ENCODE results near the gene GJA9.
"Not testable (repeated sequence)": the region's sequence is repeated elsewhere in the genome, so short reads cannot be mapped to it uniquely, and the experiment has no call there.

Gene GJA9

GRCh38 chr1:38881487-38881886 is at the start of gene GJA9:
TSS of gene GJA9 (minus strand) at chr1:38881587. CDS start at chr1:38876098, 5,489 bp downstream.
- no peak for DNase-seq (ENCODE audit: low spot score)

- DNase-seq (ENCODE audit: low spot score): no peak
Observed at GRCh38 chr1:38929476-38929875, 48.1 kb upstream of the GJA9 start.

- DNase-seq (ENCODE audit: low spot score): no peak
Observed at GRCh38 chr1:38929054-38929453, 47.7 kb upstream of the GJA9 start.

- DNase-seq (ENCODE audit: low spot score): no peak
Observed at GRCh38 chr1:38926091-38926490, 44.7 kb upstream of the GJA9 start.

- DNase-seq (ENCODE audit: low spot score): no peak
Observed at GRCh38 chr1:38925391-38925790, 44.0 kb upstream of the GJA9 start.

GRCh38 chr1:38923607-38924006 is 42.2 kb upstream of the GJA9 start:
- no peak for DNase-seq (ENCODE audit: low spot score)

- DNase-seq (ENCODE audit: low spot score): no peak
Observed at GRCh38 chr1:38919130-38919529, 37.7 kb upstream of the GJA9 start.

GRCh38 chr1:38918568-38918967 is 37.2 kb upstream of the GJA9 start:
- DNase-seq (ENCODE audit: low spot score): no peak

- DNase-seq (ENCODE audit: low spot score): no peak
Observed at GRCh38 chr1:38917772-38918171, 36.4 kb upstream of the GJA9 start.

GRCh38 chr1:38917337-38917736 is 36.0 kb upstream of the GJA9 start:
- DNase-seq (ENCODE audit: low spot score): no peak

- no peak for DNase-seq (ENCODE audit: low spot score)
Observed at GRCh38 chr1:38915352-38915948, 34.1 kb upstream of the GJA9 start.

GRCh38 chr1:38914908-38915307 is 33.5 kb upstream of the GJA9 start:
- not testable (repeated sequence) for DNase-seq (ENCODE audit: low spot score)

GRCh38 chr1:38908821-38909220 is 27.4 kb upstream of the GJA9 start:
- DNase-seq (ENCODE audit: low spot score): no peak

- DNase-seq (ENCODE audit: low spot score): no peak
Observed at GRCh38 chr1:38905985-38906384, 24.6 kb upstream of the GJA9 start.

GRCh38 chr1:38899560-38899959 is 18.2 kb upstream of the GJA9 start:
- DNase-seq (ENCODE audit: low spot score): no peak

- DNase-seq (ENCODE audit: low spot score): peak; percentile 29
Observed at GRCh38 chr1:38898653-38899230, 17.4 kb upstream of the GJA9 start.

- DNase-seq (ENCODE audit: low spot score): no peak
Observed at GRCh38 chr1:38896169-38896568, 14.8 kb upstream of the GJA9 start.

- no peak for DNase-seq (ENCODE audit: low spot score)
Observed at GRCh38 chr1:38892976-38893375, 11.6 kb upstream of the GJA9 start.

- DNase-seq (ENCODE audit: low spot score): no peak
Observed at GRCh38 chr1:38891753-38892152, 10.4 kb upstream of the GJA9 start.

- no peak for DNase-seq (ENCODE audit: low spot score)
Observed at GRCh38 chr1:38889589-38889988, 8.2 kb upstream of the GJA9 start.

- DNase-seq (ENCODE audit: low spot score): no peak
Observed at GRCh38 chr1:38888423-38889333, 7.3 kb upstream of the GJA9 start.

- DNase-seq (ENCODE audit: low spot score): no peak
Observed at GRCh38 chr1:38885092-38885491, 3.7 kb upstream of the GJA9 start.

GRCh38 chr1:38875811-38876210 is 5.6 kb downstream of the GJA9 start:
- DNase-seq (ENCODE audit: low spot score): no peak

All from kidney capillary endothelial cell (primary cell).